Activated CD4-positive, alpha-beta memory T cell treated with anti-CD3 and anti-CD28 coated beads, Interleukin-2, amount 10 ng/mL, durations not matched to agents 7 days and 5 days (primary cell): ENCODE measurements around the gene LRRC8C. TPM values are rescaled to one million over a fixed set of nuclear protein-coding genes. Genes with fewer than 3 reads are reported as not detected.

Experiments
- CTCF ChIA-PET: fragments of 350-600 bp; sonication (Branson Sonifier 250); formaldehyde crosslinking; loops from one replicate; lab custom pipeline; 2021; ENCODE audit warnings: antibody characterized with exemption, inconsistent platforms; lab: Charles Lee
- POLR2A ChIA-PET: fragments of 350-600 bp; sonication (Branson Sonifier 250); formaldehyde crosslinking; loops from one replicate; lab custom pipeline; 2021; ENCODE audit warnings: antibody characterized with exemption; lab: Charles Lee
- DNase-seq: peaks from one replicate; pipeline ENCODE4 v3.0.0-alpha.2; 2020
- H3K27ac Mint-ChIP-seq: one replicate; pipeline ENCODE4 v1.8.0; 2021; ENCODE audit warnings: mild to moderate bottlenecking, mixed read lengths
- H3K27me3 Mint-ChIP-seq: one replicate; pipeline ENCODE4 v1.8.0; 2021; ENCODE audit warnings: mixed read lengths
- H3K36me3 Mint-ChIP-seq: one replicate; pipeline ENCODE4 v1.8.0; 2021; ENCODE audit warnings: low read depth, mixed read lengths
- H3K4me1 Mint-ChIP-seq: one replicate; pipeline ENCODE4 v1.8.0; 2021; ENCODE audit warnings: mixed read lengths
- H3K4me3 Mint-ChIP-seq: one replicate; pipeline ENCODE4 v1.8.0; 2021; ENCODE audit warnings: mild to moderate bottlenecking, mixed read lengths
- H3K9me3 Mint-ChIP-seq: one replicate; pipeline ENCODE4 v1.8.0; 2021; ENCODE audit warnings: mixed read lengths
- total RNA-seq, 2 experiments: library from RNA; stranded (reverse); gene quantifications; one replicate each; pipeline ENCODE4 v1.2.3, GENCODE V29; 2021

Gene LRRC8C
- total RNA-seq, 2 experiments from 2014 or later: 52.5 to 55.6 TPM

DNA sequence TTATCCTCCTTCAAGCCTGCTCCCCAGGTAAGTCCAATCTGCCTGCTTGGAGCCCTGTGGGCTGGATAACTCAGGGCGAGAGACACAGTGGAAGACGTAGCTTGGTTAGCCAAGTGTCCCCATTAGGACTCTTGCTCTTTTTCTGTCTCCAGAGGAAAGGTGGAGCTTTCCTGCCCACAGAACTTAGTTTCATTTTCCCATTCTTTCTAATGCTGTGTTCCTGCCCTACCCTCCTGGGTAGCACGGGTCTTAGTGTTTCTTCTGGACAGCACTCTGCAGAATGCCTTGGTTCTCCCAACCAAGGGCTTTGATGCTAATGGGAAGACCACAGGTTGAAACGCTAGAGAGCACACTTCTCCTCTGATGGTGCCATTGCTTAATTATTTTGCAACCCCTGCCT, 95.5 kb downstream of the LRRC8C start:
- peaks cover 88% of the 10 kb centered on the region for H3K4me1 Mint-ChIP-seq
- ChIA-PET POLR2A (interaction anchor here (0.9 to 6.5 kb wide), 7 partner anchors 9 to 120 kb away, joined by 3 to 34 read pairs (median 7); partner anchors contain the start of gene LRRC8C), CTCF (interaction anchor here (0.8 kb wide), 1 partner anchor 9 kb away, joined by 3 read pairs; no protein-coding TSS in a partner anchor)
- H3K4me3 Mint-ChIP-seq: peak overlapping the region; percentile 48
- H3K27ac Mint-ChIP-seq: peak overlapping the region; percentile 57
- peaks cover 69% of the 10 kb centered on the region for H3K36me3 Mint-ChIP-seq
- DNase-seq: no peak
- no peaks in the 10 kb centered on the region for H3K27me3 Mint-ChIP-seq
- H3K9me3 Mint-ChIP-seq: no peaks in the 10 kb centered on the region

DNA sequence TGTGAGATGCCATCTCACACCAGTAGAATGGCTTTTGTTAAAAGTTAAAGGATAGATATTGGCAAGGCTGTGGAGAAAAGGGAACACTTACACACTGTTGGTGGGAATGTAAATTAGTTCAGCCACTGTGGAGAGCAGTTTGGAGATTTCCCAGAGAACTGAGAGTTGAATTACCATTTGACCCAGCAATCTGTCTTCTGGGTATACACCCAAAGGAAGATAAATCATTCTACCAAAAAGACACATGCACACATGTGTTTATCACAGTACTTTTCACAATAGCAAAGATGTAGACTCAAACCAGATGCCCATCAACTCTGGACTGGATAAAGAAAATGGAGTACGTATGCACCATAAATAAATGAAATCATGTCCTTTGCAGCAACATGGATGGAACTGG, 99.3 kb downstream of the LRRC8C start:
- H3K4me1 Mint-ChIP-seq: peaks cover 56% of the 10 kb centered on the region
- H3K9me3 Mint-ChIP-seq: no peaks in the 10 kb centered on the region
- ChIA-PET CTCF (no interaction called here), POLR2A (interaction anchor here (1.0 to 2.7 kb wide), 3 partner anchors 11 to 12 kb away, joined by 3 to 12 read pairs (median 7); no protein-coding TSS in a partner anchor)
- H3K36me3 Mint-ChIP-seq: peaks cover 46% of the 10 kb centered on the region
- no peaks in the 10 kb centered on the region for H3K27me3 Mint-ChIP-seq
- no peak overlapping the region for H3K27ac Mint-ChIP-seq
- no peak overlapping the region for H3K4me3 Mint-ChIP-seq
- DNase-seq: no peak

DNA sequence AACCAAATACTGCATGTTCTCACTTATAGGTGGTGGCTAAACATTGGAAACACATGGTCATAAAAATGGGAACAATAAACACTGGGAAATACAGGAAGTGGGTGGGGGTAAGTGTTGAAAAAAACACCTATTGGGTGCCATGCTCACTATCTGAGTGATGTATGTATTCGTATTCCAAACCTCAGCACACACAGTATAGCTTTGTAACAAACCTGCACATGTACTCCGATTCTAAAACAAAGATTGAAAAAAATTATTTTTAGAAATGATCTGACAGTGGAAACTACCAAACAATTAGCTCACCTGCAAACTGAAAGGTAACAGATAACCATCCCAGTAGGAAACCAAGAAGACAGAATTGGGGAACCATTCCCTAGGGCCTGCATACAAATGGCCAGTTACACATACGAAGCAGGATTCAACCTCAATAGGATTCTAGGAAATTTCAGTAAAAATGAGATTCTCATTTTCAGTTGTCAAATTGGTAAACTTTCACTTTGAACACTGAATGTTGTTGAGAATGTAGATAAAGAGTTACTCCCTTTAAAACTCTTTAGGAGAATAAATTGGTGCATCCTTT, 99.8 kb downstream of the LRRC8C start:
- Mint-ChIP-seq H3K9me3 (no peaks in the 10 kb centered on the region), H3K36me3 (peaks cover 41% of the 10 kb centered on the region), H3K27ac (peak overlapping the region; percentile 7), H3K4me1 (peaks cover 50% of the 10 kb centered on the region), H3K4me3 (peak overlapping the region; percentile 4), H3K27me3 (no peaks in the 10 kb centered on the region)
- ChIA-PET POLR2A (interaction anchor here (0.7 to 1.0 kb wide), 2 partner anchors 13 to 24 kb away, joined by 3 to 6 read pairs; no protein-coding TSS in a partner anchor), CTCF (no interaction called here)
- DNase-seq: no peak

DNA sequence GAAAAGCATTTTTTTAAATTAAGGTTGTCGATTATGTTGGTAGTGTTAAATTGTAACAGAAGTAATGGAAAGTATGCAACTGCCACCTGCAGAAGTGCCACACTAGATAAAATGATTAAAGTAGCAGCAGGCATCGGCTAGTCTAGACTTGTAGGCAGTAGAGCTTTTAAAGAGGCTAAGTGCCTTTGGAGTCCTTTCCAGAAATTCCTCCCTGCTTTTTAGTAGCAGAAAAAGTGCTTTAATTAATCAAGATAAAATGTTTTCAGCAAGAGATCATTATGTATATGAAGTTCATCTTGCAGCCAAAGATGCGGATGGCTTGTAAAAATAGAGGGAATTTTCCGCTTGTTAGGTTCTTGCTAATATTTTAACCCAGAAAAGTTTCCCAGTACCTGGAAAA, 100.8 kb downstream of the LRRC8C start:
- peaks cover 31% of the 10 kb centered on the region for H3K36me3 Mint-ChIP-seq
- ChIA-PET POLR2A (no interaction called here), CTCF (no interaction called here)

DNA sequence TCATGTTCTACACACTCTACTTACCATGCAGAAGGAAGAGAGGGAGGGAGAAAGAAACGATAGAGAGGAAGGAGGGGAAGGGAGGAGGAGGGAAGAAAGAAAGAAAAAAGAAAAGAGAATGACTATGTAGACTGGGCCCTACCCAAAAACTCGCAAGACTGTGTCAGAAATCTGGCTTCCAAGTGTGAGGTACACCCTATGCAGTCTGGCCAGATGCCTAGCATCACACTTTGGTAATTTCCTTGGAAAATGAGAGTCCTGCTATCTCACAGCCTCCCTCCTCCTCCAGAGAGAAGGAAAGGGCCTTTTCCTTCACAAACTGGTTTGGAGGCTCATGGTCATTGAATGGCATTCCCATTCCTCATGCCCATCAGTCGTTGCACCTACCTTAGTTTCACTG, 101.5 kb downstream of the LRRC8C start:
- ChIA-PET POLR2A (no interaction called here), CTCF (no interaction called here)
- Mint-ChIP-seq H3K4me1 (peaks cover 45% of the 10 kb centered on the region), H3K4me3 (no peak overlapping the region), H3K36me3 (peaks cover 26% of the 10 kb centered on the region), H3K27ac (no peak overlapping the region), H3K27me3 (no peaks in the 10 kb centered on the region), H3K9me3 (no peaks in the 10 kb centered on the region)
- DNase-seq: no peak

More for the DNA sequence above, 100.8 kb downstream of the LRRC8C start:
- no peak for DNase-seq
- Mint-ChIP-seq H3K4me3 (no peak overlapping the region), H3K9me3 (no peaks in the 10 kb centered on the region), H3K4me1 (peaks cover 44% of the 10 kb centered on the region), H3K27me3 (no peaks in the 10 kb centered on the region), H3K27ac (no peak overlapping the region)

DNA sequence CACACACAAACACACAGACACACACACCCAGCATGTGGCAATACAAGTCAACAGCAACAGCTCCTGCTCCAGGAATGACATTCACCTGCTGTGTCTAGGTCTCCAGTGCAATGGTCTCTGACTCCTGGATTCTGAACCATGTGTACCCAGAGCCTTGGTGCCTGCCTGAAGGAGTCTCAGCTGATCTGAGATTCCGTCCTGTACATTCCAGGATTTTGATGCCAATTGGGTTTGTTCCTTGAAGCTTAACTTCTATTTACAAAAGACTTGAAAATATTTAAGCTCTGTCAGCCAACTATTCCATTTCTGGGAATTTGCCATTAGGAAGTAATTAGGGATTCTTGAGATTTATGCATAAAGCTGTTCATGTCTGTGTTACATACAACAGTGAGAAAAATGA, 102.6 kb downstream of the LRRC8C start:
- no peak for DNase-seq
- Mint-ChIP-seq H3K36me3 (peaks cover 26% of the 10 kb centered on the region), H3K27me3 (no peaks in the 10 kb centered on the region), H3K4me3 (no peak overlapping the region), H3K4me1 (peaks cover 55% of the 10 kb centered on the region), H3K27ac (no peak overlapping the region), H3K9me3 (no peaks in the 10 kb centered on the region)
- ChIA-PET POLR2A (interaction anchor here (1.0 kb wide), 1 partner anchor 10 kb away, joined by 3 read pairs; no protein-coding TSS in a partner anchor), CTCF (no interaction called here)

DNA sequence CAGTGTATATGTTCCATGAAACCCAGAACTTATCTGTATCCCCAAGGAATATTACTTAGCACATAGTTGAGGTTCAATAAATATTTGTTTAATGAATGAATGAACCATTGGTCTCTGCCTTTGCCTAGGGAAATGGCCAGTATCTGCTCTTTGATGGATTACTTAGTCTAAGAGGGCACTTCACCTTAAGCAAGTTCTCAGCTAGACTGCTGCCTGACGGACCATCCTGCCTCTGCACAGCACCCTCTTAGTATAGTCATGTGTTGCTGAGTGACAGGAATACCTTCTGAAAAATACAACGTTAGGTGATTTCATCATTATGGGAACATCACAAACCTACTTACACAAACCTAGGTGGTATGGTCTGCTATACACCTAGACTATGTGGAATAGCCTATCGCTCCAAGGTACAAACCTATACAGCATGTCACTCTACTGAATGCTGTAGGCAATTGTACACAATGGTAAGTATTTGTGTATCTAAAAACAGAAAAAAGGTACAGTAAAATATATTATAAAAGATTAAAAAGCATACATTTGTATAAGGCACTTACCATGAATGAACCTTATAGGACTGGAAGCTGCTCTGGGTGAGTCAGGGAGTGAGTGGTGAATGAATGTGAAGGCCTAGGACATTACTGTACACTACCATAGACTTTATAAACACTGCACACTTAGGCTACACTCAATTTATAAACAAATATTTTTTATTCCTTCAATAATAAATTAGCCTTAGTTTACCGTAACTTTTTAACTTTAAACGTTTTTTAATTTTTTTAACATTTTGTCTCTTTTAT, 104.2 kb downstream of the LRRC8C start:
- CTCF ChIA-PET: no interaction called here
- POLR2A ChIA-PET: no interaction called here
- Mint-ChIP-seq H3K4me1 (peaks cover 46% of the 10 kb centered on the region), H3K9me3 (no peaks in the 10 kb centered on the region), H3K27ac (no peak overlapping the region), H3K36me3 (peaks cover 21% of the 10 kb centered on the region), H3K27me3 (no peaks in the 10 kb centered on the region), H3K4me3 (no peak overlapping the region)
- DNase-seq: no peak

DNA sequence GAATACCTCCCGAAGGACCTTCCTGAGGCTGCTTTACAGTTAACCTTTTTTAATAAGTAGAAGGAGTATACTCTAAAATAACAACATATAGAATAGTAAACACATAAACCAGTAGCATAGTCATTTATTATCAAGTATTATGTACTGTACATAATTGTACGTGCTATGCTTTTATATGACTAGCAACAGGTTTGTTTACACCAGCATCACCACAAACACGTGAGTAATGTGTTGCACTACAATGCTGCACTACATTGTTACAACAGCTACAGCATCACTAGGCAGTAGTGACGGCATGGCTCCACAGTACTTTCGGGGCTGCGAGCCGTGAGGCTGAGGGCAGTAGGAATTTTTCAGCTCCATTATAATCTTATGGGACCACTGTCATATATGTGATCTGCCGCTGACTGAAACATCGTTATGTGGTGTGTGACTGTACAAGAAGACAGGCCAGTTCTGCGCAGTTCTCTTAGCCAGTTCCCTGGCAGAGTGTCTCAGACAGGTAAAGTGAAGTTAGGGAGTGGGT, 105.1 kb downstream of the LRRC8C start:
- Mint-ChIP-seq H3K9me3 (no peaks in the 10 kb centered on the region), H3K4me1 (peaks cover 44% of the 10 kb centered on the region), H3K27ac (no peak overlapping the region), H3K4me3 (no peak overlapping the region), H3K27me3 (no peaks in the 10 kb centered on the region), H3K36me3 (peaks cover 19% of the 10 kb centered on the region)
- ChIA-PET POLR2A (no interaction called here), CTCF (no interaction called here)
- DNase-seq: no peak

DNA sequence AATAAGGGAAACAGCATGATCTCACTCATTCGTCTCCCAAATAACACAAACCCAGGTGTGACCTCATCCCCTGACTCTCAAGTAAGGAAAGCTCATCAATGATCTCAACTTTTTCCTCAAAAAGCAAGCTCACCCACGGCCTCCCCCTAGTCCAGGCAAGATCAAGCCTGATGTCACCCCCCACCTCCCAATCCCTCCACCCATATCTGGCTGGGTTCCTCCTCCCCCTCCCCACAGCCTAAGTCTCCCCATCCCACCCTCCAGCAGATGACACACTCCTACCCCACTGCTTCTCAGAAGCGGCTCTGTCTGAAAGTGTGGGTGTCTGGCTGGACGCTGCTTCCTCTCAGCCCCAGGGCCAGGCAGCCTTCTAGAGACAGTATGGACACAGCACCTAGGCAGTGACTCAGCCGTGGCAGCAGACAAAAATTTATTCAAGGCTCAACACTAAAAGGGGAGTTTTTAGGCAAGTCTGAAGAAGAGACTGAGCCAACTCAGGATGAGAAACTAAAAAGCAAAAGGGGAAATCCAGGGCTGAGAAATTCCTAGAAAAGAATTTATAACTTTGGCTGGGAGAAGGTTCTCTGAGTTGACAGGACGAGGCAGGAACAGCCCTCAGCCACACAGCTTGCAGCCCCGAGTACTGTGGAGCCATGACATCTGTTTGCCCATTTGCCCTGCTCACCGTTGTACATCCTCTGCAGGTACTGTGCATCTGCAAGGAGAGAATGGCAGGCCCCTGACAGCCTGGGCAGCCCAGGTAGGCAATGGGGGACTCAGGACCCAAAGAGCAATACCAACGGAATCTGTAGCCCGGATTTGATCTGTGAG, 106.3 kb downstream of the LRRC8C start:
- Mint-ChIP-seq H3K9me3 (peaks cover 2% of the 10 kb centered on the region), H3K27me3 (no peaks in the 10 kb centered on the region), H3K36me3 (peaks cover 20% of the 10 kb centered on the region), H3K4me1 (peaks cover 38% of the 10 kb centered on the region), H3K4me3 (peak overlapping the region; percentile 29), H3K27ac (peak overlapping the region; percentile 65)
- peak; percentile 43 for DNase-seq
- ChIA-PET POLR2A (interaction anchor here (0.6 to 5.2 kb wide), 7 partner anchors 9 to 107 kb away, joined by 3 to 34 read pairs (median 6); partner anchors contain the start of gene LRRC8C), CTCF (interaction anchor here (1.2 kb wide), 1 partner anchor 24 kb away, joined by 5 read pairs; no protein-coding TSS in a partner anchor)

DNA sequence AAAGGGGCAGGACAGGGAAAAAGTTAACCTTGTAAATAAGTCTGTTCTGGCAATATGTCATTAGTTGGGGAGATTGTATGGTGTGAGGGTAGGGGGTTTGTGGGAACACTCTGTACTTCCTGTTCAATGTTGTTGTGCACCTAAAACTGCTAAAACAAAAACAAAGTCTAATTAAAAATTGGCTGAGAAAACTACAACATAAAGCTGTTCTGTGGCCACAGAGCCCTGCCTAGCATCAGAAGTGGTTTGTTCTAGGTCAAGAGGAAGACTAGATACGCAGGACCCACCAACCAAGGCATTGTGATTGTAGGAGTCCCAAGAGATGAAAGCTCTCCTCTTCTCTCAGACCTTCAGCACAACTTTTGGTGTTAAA, 106.9 kb downstream of the LRRC8C start:
- H3K4me1 Mint-ChIP-seq: peaks cover 37% of the 10 kb centered on the region
- POLR2A ChIA-PET: interaction anchor here (1.0 to 5.2 kb wide), 7 partner anchors 9 to 107 kb away, joined by 3 to 34 read pairs (median 6); partner anchors contain the start of gene LRRC8C
- peaks cover 20% of the 10 kb centered on the region for H3K36me3 Mint-ChIP-seq
- no peak for DNase-seq
- CTCF ChIA-PET: interaction anchor here (1.2 kb wide), 1 partner anchor 24 kb away, joined by 5 read pairs; no protein-coding TSS in a partner anchor
- peak overlapping the region; percentile 65 for H3K27ac Mint-ChIP-seq
- peak overlapping the region; percentile 29 for H3K4me3 Mint-ChIP-seq
- peaks cover 2% of the 10 kb centered on the region for H3K9me3 Mint-ChIP-seq
- H3K27me3 Mint-ChIP-seq: no peaks in the 10 kb centered on the region

DNA sequence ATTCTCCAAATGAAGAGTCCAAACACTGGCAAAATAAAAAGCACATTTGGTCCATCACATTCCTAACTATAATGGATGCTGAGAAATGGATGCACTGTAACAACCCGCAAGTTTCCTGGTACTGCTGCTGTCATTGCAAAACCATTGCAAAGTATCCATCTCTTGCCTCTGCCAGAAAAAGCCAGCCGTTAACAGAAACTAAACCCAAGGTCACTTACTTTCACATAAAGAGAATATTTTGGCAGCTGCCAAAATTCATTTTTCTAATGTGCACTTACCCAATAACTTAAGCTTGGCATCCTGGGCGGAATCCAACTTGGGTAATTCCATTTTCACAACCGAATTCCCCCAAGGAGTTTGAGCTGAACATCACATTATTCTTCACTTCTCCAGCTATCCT, 110.9 kb downstream of the LRRC8C start:
- POLR2A ChIA-PET: interaction anchor here (1.2 to 5.2 kb wide), 3 partner anchors 14 to 18 kb away, joined by 3 to 34 read pairs (median 3); no protein-coding TSS in a partner anchor

DNA sequence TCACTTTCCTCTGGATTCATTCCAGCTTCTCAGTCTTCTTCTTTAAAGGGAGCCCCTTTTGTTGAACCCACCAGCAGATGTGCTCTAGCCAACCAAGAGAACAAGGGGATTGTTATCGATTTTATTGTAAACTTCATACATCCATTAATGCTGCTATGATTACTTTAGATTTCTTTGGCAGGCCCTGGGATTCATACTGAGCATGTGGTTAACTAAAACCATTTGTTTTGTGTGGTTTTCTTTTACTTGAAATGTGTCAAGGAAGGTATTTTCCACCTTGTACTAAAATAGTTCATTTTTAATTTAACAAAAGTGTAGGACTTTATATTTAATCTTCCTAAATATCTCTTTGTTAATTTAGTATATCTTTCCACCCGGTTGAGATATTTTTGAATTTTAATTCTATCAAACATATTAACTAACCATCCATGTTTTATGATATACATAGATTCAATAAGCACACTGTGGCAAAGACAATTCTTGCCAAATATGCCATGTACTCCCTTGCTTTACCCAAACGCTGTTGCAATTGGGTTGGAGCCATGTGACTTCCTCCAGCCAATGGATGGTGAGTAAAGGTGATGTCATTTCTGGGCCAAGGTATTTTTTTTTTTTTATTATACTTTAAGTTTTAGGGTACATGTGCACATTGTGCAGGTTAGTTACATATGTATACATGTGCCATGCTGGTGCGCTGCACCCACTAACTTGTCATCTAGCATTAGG, 113.7 kb downstream of the LRRC8C start:
- no peak overlapping the region for H3K4me3 Mint-ChIP-seq
- H3K36me3 Mint-ChIP-seq: peaks cover 37% of the 10 kb centered on the region
- H3K27me3 Mint-ChIP-seq: no peaks in the 10 kb centered on the region
- peaks cover 19% of the 10 kb centered on the region for H3K4me1 Mint-ChIP-seq
- H3K9me3 Mint-ChIP-seq: peaks cover 2% of the 10 kb centered on the region
- CTCF ChIA-PET: no interaction called here
- no peak overlapping the region for H3K27ac Mint-ChIP-seq
- no peak for DNase-seq
- POLR2A ChIA-PET: interaction anchor here (1.0 to 1.9 kb wide), 2 partner anchors 11 to 29 kb away, joined by 3 to 5 read pairs; no protein-coding TSS in a partner anchor

More for the DNA sequence above, 110.9 kb downstream of the LRRC8C start:
- DNase-seq: no peak
- peaks cover 43% of the 10 kb centered on the region for H3K4me1 Mint-ChIP-seq
- peaks cover 2% of the 10 kb centered on the region for H3K9me3 Mint-ChIP-seq
- no peaks in the 10 kb centered on the region for H3K27me3 Mint-ChIP-seq
- CTCF ChIA-PET: no interaction called here
- no peak overlapping the region for H3K4me3 Mint-ChIP-seq
- no peak overlapping the region for H3K27ac Mint-ChIP-seq
- H3K36me3 Mint-ChIP-seq: peaks cover 37% of the 10 kb centered on the region
